Fibroblast of mammary gland (primary cell): Measurements from ENCODE around the gene TACR2.
A peak's percentile ranks its signal among the peaks of the same experiment; 100 is the strongest.

Source experiments
- DNase-seq: peaks from one replicate; pipeline ENCODE4 v3.0.0-alpha.2; 2010; ENCODE audit warnings: low read depth
- H3K4me3 ChIP-seq: 2 replicates; pipeline ENCODE4 v1.5.1; 2011; ENCODE audit warnings: low read depth, mild to moderate bottlenecking, low read length, moderate library complexity; ENCODE audit not compliant: control insufficient read depth
- TF ChIP-seq, protein P1 (sequence below): conservative IDR thresholded peaks from 2 replicates; pipeline ENCODE4 v1.5.1; 2011; ENCODE audit warnings: low read depth, low read length, inconsistent platforms; ENCODE audit not compliant: control insufficient read depth, insufficient read depth

Gene TACR2

DNA sequence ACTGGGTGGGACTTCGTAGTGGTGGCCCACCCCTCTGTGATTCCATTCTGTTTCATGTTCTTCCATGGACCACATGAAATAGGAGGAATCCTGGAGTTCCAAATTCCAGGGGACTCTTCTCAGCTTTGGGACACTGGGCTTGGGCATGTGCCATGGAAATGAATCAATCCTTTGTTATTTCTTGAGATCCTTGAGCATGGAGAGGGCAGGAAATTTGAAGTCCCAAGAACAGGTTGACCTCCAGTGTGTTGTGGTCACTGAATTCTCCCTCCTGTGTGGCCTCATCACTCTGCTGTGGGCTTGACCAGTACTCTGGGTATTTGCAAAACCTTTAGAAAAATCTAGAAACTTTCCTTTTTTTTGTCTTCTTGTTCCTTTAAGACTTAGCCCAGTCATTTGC lies 22.7 kb downstream of the TACR2 start:
- TF ChIP-seq, protein P1, sequence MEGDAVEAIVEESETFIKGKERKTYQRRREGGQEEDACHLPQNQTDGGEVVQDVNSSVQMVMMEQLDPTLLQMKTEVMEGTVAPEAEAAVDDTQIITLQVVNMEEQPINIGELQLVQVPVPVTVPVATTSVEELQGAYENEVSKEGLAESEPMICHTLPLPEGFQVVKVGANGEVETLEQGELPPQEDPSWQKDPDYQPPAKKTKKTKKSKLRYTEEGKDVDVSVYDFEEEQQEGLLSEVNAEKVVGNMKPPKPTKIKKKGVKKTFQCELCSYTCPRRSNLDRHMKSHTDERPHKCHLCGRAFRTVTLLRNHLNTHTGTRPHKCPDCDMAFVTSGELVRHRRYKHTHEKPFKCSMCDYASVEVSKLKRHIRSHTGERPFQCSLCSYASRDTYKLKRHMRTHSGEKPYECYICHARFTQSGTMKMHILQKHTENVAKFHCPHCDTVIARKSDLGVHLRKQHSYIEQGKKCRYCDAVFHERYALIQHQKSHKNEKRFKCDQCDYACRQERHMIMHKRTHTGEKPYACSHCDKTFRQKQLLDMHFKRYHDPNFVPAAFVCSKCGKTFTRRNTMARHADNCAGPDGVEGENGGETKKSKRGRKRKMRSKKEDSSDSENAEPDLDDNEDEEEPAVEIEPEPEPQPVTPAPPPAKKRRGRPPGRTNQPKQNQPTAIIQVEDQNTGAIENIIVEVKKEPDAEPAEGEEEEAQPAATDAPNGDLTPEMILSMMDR = no peak
- no peak for DNase-seq
- H3K4me3 ChIP-seq = no peak overlapping the region

DNA sequence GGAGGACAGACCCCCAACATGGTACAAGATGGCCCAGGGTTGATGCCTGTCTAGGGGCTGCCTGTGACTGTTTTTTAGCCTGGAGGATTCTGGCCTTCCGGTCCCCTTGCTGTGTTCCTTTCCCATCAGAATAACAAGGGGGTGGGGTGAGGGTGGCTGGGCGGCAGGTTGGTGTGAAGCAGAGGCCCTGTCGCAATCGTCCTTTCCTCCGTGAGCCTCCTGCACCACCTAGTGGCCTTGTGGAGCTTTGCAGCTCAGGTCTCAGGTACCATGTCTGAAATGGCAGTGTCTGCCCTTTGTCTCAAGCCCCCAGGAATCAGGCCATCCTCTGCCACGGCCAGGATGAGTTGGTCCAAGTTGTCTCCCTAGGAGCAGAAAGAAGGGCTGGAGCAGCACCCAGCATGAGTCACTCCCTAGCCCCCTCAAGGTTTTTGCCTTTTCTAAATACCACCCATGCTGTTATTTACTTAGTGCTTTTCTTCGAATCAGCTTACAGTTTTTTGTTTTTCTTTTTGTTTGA lies 24.2 kb downstream of the TACR2 start:
- no peak overlapping the region for H3K4me3 ChIP-seq
- TF ChIP-seq, protein P1 = peak; percentile 98
- DNase-seq = peak; percentile 80

DNA sequence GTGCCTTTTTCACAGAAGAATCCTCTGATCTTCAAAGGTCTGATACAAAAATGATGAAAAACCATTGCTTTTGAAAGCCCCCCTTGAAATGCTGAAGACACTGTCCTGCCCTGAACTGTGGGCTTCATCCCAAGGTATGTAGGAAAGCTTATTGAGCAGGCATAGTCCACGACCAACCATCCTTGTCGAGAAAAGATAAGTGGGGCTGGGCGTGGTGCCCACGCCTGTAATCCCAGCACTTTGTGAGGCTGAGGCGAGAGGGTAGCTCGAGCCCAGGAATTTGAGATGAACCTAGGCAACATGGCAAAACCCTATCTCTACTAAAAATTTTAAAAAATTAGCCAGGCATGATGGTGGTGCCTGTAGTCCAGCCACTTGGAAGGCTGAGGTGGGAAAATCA lies 25.6 kb downstream of the TACR2 start:
- H3K4me3 ChIP-seq = no peak overlapping the region
- TF ChIP-seq, protein P1 = no peak
- no peak for DNase-seq

DNA sequence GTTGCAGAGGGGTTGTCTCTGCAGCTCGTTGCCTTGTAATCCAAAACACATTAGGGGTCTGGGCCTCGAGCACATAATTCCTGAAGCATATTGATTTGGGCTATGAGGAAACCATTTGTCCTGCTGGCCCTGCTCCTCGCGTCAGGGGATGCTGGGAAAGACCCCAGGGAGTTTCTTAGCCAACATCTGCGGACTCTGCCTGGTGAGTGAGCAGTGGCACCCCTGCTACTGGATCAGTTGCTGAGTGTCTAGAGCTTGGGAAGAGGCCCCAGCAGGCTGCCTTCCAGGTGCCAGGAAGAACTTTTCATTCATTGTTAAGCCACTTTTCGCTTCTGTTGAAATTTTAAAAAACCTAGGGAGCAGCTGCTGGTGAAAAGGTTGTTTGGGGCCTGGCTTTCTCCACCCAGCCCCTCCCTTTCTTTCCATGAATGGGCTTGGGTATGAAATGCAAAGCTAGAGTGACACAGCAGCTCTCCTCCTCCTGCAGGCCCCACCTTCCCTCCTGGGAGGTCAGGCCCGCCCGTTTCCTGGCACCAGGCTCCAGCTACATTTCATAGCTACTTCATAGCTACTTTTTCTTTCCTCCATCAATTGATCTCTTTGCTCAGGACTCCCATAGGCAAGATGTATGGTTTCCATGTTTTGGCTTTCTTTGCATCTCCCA lies 26.8 kb downstream of the TACR2 start:
- DNase-seq = peak; percentile 45
- H3K4me3 ChIP-seq = no peak overlapping the region
- TF ChIP-seq, protein P1 = no peak

DNA sequence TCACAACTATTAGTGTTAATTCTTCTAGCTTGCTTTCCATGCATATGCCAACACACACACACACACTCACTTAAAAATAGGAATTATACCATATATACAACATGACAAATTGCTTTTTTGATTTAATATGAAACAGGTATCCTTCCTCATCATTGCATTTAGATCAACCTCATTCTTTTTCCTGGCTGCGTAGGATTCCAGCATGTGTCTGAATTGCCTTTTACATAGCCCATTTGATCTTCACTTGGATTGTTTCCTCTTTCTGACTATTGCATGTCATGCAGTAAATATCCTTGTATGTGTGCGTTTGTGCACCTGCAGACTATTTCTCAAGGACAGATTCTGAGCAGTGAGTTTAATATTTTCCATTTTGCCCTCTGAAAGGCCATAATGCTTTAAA lies 28.2 kb downstream of the TACR2 start:
- DNase-seq = no peak
- TF ChIP-seq, protein P1 = no peak
- no peak overlapping the region for H3K4me3 ChIP-seq

DNA sequence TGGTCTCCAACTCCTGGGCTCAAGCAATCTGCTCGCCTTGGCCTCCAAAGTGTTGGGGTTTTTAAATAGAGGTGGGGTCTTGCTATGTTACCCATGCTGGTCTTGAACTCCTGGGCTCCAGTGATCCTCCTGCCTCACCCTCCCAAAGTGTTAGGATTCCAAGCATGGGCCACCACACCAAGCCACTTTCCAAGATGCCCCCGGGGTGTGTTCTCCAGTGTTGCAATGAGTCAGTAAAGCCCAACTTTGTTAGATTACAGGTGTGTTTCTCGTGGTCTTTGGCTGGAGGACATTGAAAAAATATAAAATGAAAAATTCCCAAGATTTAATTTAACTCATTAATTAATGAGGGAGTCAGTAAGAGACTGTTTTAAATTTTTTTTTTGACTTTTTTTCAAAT lies 29.2 kb downstream of the TACR2 start:
- no peak for DNase-seq
- H3K4me3 ChIP-seq = no peak overlapping the region
- TF ChIP-seq, protein P1 = no peak
